Measurements from ENCODE around the gene RUBCN. TPM values are rescaled to one million over a fixed set of nuclear protein-coding genes. Genes with fewer than 3 reads are reported as not detected.
"Not testable (repeated sequence)": the region's sequence is repeated elsewhere in the genome, so short reads cannot be mapped to it uniquely, and the experiment has no call there.

The RUBCN gene
- total and polyA plus RNA-seq, 2 donors = 7.9 to 14.6 TPM

DNA sequence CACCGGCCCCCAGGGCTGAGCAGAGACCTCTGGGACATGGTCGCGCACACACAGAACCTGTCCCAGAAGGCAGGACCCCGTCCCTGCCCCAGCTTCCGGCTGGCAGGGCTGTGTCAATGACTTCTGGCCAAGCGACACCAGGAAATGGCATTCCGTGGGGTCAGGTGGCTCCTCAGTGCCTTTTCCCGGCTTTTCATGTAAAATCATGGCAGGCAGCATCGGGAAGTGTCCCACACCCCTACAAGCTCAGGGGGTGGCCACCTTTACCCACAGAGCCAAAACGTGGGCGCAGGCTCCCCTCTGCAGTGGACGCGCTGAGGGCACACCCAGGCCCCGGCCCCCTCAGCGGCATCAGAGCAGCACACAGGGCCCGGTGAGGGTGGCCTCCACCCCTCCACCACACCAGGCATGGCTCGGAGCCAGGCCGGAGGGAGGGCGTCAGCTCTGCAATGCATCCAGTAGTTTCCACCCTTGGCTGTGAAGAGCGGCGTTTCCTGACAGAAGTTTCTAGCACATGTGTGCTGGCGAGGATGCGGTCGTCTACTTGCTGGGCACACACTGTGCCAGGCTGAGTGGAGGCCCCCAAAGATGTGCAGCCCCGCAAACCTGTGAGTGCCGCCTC lies 70.4 kb downstream of the RUBCN start:
- not testable (repeated sequence) for DNase-seq (ENCODE audit: extremely low spot score); H3K36me3 ChIP-seq (ENCODE audit: insufficient read depth); H3K27ac ChIP-seq (ENCODE audit: low read depth); H3K4me3 ChIP-seq (ENCODE audit: low read depth, low read length); H3K4me1 ChIP-seq (ENCODE audit: insufficient read depth)
- 69% methylated on average over 23 of the region's 26 CpGs for WGBS

DNA sequence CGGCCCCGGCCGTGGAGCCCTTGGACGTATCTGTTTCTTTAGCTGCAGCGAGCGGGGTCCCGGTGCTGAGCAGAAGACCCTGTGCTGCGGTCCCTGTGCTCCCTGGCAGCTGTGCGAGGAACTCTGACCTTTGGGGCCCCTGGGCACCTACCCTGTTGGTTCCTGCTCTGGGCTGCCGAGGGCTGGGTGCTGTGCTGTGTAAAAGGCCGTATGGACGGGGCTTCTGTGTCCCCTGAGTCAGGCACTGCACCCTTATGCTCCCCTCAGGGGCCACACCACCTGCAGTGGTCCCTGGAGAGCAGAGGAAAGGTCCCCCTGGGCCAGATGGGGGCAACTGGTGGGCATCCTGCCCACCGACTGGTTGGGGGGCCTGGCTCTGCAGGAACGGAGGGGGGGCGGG lies 71.2 kb downstream of the RUBCN start:
- not testable (repeated sequence) for H3K36me3 ChIP-seq (ENCODE audit: insufficient read depth); DNase-seq (ENCODE audit: extremely low spot score); H3K4me3 ChIP-seq (ENCODE audit: low read depth, low read length); H3K27ac ChIP-seq (ENCODE audit: low read depth); H3K4me1 ChIP-seq (ENCODE audit: insufficient read depth)
- no CpG with 5 or more reads among the region's 15 CpGs for WGBS

DNA sequence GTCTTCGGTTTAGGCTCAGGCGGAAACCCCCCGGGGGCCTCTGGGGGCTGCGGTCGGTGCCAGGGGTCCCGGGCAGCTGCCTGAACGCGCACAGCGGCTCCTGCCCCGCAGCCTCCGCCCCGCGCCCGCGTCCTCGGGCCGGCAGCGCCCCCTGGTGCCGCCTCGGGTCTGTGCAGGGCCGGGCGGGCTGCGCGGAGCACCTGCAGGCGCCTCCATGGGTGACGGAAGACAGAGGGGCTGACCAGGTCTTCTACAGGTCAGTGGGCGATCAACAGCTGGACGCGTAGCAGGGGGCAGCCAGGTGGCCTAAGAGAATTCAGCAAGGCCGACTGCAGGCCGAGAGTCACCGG lies 71.6 kb downstream of the RUBCN start:
- H3K4me3 ChIP-seq (ENCODE audit: low read depth, low read length); H3K27ac ChIP-seq (ENCODE audit: low read depth); H3K4me1 ChIP-seq (ENCODE audit: insufficient read depth); H3K36me3 ChIP-seq (ENCODE audit: insufficient read depth); DNase-seq (ENCODE audit: extremely low spot score): not testable (repeated sequence)
- 0% methylated on average over 5 of the region's 32 CpGs for WGBS

- H3K4me1 ChIP-seq (ENCODE audit: insufficient read depth); DNase-seq (ENCODE audit: extremely low spot score); H3K27ac ChIP-seq (ENCODE audit: low read depth); H3K36me3 ChIP-seq (ENCODE audit: insufficient read depth); H3K4me3 ChIP-seq (ENCODE audit: low read depth, low read length): not testable (repeated sequence)
- 4% methylated on average over 25 of the region's 29 CpGs for WGBS
Measured at GRCh38 chr3:197664414-197665141, 72.1 kb downstream of the RUBCN start.

- H3K4me1 ChIP-seq (ENCODE audit: insufficient read depth); H3K4me3 ChIP-seq (ENCODE audit: low read depth, low read length); DNase-seq (ENCODE audit: extremely low spot score); H3K36me3 ChIP-seq (ENCODE audit: insufficient read depth); H3K27ac ChIP-seq (ENCODE audit: low read depth): not testable (repeated sequence)
- WGBS = 91% methylated on average over 19 of the region's 25 CpGs
Measured at GRCh38 chr3:197663367-197664140, 73.2 kb downstream of the RUBCN start.

DNA sequence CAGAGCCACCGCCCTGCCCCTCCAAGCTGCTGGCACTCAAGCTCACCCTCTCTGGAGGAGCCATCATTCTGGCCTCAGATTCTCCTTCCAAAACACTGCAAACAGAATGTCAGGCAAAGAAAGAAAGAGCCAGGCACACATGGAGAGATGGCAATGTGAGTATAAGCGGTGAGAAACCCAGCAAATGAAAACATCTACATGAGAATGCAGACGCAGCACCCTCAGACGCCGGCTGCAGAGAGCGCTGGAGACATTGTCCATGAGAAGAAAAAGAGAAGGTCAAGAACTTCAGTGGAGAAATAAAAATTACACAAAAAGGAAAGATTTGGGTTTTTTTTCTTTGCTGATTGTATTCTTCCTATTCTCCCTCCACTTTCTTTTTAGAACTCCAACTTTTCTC lies 74.4 kb downstream of the RUBCN start:
- not testable (repeated sequence) for H3K4me3 ChIP-seq (ENCODE audit: low read depth, low read length); DNase-seq (ENCODE audit: extremely low spot score); H3K36me3 ChIP-seq (ENCODE audit: insufficient read depth); H3K27ac ChIP-seq (ENCODE audit: low read depth); H3K4me1 ChIP-seq (ENCODE audit: insufficient read depth)
- WGBS = 63% methylated on average over 6 of the region's 6 CpGs

- not testable (repeated sequence) for H3K4me1 ChIP-seq (ENCODE audit: insufficient read depth); H3K4me3 ChIP-seq (ENCODE audit: low read depth, low read length); DNase-seq (ENCODE audit: extremely low spot score); H3K36me3 ChIP-seq (ENCODE audit: insufficient read depth); H3K27ac ChIP-seq (ENCODE audit: low read depth)
- WGBS = 68% methylated on average over 15 of the region's 15 CpGs
Measured at GRCh38 chr3:197661874-197662273, 74.8 kb downstream of the RUBCN start.

GRCh38 chr3:197661234-197661834 lies 75.4 kb downstream of the RUBCN start:
- H3K36me3 ChIP-seq (ENCODE audit: insufficient read depth); H3K4me1 ChIP-seq (ENCODE audit: insufficient read depth); H3K4me3 ChIP-seq (ENCODE audit: low read depth, low read length); H3K27ac ChIP-seq (ENCODE audit: low read depth); DNase-seq (ENCODE audit: extremely low spot score): not testable (repeated sequence)
- WGBS = 89% methylated on average over 23 of the region's 23 CpGs

GRCh38 chr3:197659701-197660100 lies 77.0 kb downstream of the RUBCN start:
- not testable (repeated sequence) for H3K4me1 ChIP-seq (ENCODE audit: insufficient read depth); DNase-seq (ENCODE audit: extremely low spot score); H3K27ac ChIP-seq (ENCODE audit: low read depth); H3K36me3 ChIP-seq (ENCODE audit: insufficient read depth); H3K4me3 ChIP-seq (ENCODE audit: low read depth, low read length)
- WGBS = 79% methylated on average over 16 of the region's 16 CpGs

DNA sequence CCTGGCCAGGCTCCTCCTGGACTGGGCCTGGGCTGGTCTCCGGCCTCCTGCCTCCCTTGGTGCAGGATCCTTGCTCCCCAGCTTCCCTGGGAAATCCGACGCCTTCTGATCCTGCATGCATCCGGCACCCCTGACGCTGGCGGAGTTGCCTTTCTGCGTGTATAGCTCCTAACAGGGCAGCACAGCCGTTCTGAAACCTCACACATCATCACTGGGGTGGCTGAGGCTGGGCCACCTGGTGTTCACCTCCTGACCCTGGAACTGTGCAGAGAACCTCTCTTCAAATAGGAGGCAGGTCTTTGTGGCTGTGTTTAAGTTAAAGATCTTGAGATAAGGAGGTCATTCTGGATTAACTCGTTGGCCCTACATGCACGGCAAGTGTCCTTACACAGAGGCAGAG lies 77.6 kb downstream of the RUBCN start:
- H3K27ac ChIP-seq (ENCODE audit: low read depth); H3K4me1 ChIP-seq (ENCODE audit: insufficient read depth); DNase-seq (ENCODE audit: extremely low spot score); H3K36me3 ChIP-seq (ENCODE audit: insufficient read depth); H3K4me3 ChIP-seq (ENCODE audit: low read depth, low read length): not testable (repeated sequence)
- 58% methylated on average over 7 of the region's 10 CpGs for WGBS

DNA sequence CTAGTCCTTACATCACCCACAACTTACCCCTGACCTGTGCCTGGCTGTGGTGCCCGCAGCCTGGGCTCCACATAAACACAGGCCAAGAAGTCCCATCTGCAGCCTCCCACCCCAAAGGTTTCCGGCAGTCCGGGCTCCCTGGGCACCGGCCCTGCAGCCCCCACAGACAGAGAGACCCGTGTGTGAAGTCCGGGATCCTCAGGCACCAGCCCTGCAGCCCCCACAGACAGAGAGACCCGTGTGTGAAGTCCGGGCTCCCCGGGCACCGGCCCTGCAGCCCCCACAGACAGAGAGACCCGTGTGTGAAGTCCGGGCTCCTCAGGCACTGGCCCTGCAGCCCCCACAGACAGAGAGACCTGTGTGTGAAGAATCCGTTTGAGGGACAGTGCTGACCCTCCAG lies 78.0 kb downstream of the RUBCN start:
- WGBS = 79% methylated on average over 13 of the region's 13 CpGs
- H3K27ac ChIP-seq (ENCODE audit: low read depth); H3K36me3 ChIP-seq (ENCODE audit: insufficient read depth); H3K4me3 ChIP-seq (ENCODE audit: low read depth, low read length); DNase-seq (ENCODE audit: extremely low spot score); H3K4me1 ChIP-seq (ENCODE audit: insufficient read depth): not testable (repeated sequence)

DNA sequence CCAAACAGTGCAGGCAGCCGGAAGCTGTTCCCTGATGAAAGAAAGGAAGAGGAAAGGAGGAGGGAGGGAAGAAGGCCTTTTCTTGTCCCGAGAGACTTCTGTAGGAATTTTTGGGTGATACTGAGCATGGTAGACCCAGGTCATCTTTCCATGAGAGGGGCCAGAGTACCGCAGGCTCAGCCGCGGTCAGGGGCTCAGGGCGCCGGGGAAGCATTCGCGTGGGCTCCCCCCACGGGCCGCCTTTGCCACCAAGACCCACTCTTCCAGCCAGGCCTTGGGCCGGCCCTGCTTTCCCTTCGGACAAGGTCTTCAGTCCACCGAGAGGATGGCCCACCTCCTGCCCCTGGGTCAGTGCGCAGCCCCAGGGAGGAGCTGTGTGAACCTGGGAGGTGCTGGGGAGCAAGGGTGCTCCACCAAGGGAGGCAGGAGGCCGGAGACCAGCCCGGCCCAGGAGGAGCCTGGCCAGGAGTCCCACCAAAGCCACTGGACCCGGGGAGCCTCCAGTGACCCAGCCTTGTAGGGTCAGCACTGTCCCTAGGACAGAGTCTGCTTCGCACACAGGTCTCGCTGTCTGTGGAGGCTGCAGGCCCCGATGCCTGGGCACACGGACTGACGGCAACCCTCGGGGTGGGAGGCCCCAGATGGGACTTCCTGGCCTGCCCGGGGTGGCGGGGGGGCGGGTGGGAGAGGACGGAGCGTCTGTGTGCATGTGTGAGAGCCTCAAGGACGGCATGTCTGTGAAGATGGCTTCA lies 79.0 kb downstream of the RUBCN start:
- H3K27ac ChIP-seq (ENCODE audit: low read depth); H3K4me3 ChIP-seq (ENCODE audit: low read depth, low read length); H3K4me1 ChIP-seq (ENCODE audit: insufficient read depth); H3K36me3 ChIP-seq (ENCODE audit: insufficient read depth); DNase-seq (ENCODE audit: extremely low spot score): not testable (repeated sequence)
- WGBS = 92% methylated on average over 21 of the region's 30 CpGs

DNA sequence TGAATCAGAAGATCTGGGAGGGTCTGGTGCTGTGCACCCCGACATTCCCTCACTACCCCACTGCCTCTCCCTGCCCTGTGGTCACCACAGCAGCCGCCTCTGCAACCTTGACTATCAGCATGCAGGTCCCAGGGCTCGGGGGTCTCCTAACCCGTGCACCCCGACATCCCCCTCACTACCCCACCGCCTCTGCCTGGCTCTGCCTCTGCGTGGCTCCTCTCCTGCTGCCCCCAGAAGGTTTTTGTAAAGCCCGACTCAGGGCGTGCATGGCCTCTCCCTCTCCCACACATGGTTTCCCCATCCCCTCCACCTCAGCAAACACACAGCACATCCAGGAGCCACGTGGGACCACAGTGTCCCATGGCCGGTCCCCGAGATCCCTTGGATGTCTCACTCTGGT lies 79.7 kb downstream of the RUBCN start:
- WGBS = 89% methylated on average over 11 of the region's 12 CpGs
- not testable (repeated sequence) for DNase-seq (ENCODE audit: extremely low spot score)

More for the DNA sequence above, 79.7 kb downstream of the RUBCN start:
- not testable (repeated sequence) for H3K36me3 ChIP-seq (ENCODE audit: insufficient read depth); H3K27ac ChIP-seq (ENCODE audit: low read depth); H3K4me3 ChIP-seq (ENCODE audit: low read depth, low read length); H3K4me1 ChIP-seq (ENCODE audit: insufficient read depth)
